ENCODE results near the gene TDO2.
"Not testable (repeated sequence)": the region's sequence is repeated elsewhere in the genome, so short reads cannot be mapped to it uniquely, and the experiment has no call there.

The TDO2 gene

DNA sequence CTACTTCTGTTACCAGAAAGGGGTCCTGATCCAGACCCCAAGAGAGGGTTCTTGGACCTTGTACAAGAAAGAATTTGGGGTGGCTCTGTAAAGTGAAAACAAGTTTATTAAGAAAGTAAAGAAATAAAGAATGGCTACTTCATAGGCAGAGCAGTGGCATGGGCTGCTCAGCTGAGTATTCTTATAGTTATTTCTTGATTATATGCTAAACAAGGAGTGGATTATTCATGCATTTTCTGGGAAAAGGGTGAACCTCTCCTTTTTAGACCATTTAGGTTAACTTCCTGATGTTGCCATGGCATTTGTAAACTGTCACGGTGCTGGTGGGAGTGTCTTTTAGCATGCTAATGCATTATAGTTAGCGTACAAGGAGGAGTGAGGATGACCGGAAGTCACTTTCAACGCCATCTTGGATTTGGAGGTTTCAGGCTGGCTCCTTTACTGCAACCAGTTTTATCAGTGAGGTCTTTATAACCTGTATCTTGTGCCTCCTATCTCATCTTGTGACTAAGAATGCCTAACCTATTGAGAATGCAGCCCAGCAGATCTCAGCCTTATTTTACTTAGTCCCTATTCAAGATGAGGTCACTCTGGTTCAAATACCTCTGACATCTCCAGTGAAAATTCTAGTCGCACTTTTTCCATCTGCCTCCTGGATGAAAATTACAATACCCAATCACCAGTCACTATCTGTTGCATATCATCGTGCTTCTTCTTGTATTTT lies 15.5 kb upstream of the TDO2 start:
- H3K4me1 ChIP-seq, result no peaks in the 10 kb centered on the region
- no peak overlapping the region for H3K4me3 ChIP-seq (ENCODE audit: low read depth, low read length)
- no peaks in the 10 kb centered on the region for H3K27me3 ChIP-seq
- no peak for TF ChIP-seq CTCF (IDR thresholded peaks at IDR 0.05; ENCODE audit: low read depth, low read length)
- no peak for DNase-seq
- H3K9me3 ChIP-seq, result no peaks in the 10 kb centered on the region
- no peaks in the 10 kb centered on the region for H3K36me3 ChIP-seq

DNA sequence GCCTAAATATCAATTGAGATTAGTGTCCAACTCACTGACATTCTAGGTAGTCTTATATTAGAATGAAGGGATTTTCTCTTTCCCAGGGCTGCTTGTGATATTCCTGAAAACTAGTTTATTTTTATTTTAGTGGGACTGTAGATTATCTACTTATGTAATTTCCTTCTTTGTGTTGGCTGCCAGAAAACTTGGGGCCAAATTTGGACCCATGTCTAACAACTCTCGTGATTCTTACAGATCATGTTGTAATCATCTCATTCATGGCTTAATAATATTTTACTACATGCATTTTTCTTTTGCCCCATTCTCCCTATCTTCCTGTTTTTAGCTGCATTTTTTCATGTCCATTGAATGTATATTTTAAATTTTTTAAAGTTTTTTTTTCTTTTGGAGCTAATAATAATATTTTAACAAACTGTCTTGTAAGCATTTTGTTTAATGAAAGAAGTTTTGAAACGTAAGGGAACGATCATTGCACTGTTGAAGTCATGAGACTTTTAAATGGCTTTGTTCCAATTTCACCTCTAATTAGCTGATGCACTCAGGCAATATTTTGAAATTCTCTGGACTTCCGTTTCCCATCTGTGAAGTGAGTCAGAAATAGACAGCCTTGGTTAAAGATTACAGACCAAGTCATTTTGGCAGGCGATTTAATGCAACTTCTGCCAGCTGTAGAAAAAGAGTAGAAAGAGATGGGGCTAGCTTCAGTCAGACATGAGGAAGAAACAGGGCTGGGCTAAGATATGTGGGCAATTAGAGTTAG lies 14.3 kb upstream of the TDO2 start:
- H3K36me3 ChIP-seq, result no peaks in the 10 kb centered on the region
- no peak for TF ChIP-seq CTCF (IDR thresholded peaks at IDR 0.05; ENCODE audit: low read depth, low read length)
- no peak overlapping the region for H3K4me3 ChIP-seq (ENCODE audit: low read depth, low read length)
- DNase-seq, result no peak
- H3K27me3 ChIP-seq, result no peaks in the 10 kb centered on the region
- H3K4me1 ChIP-seq, result no peaks in the 10 kb centered on the region
- no peaks in the 10 kb centered on the region for H3K9me3 ChIP-seq

- Histone ChIP-seq H3K4me3 (ENCODE audit: low read depth, low read length) (no peak overlapping the region), H3K27me3 (no peaks in the 10 kb centered on the region), H3K36me3 (no peaks in the 10 kb centered on the region), H3K4me1 (no peaks in the 10 kb centered on the region), H3K9me3 (no peaks in the 10 kb centered on the region)
- TF ChIP-seq CTCF (IDR thresholded peaks at IDR 0.05; ENCODE audit: low read depth, low read length), result no peak
- no peak for DNase-seq
Measured at GRCh38 chr4:155889946-155890345, 13.6 kb upstream of the TDO2 start.

- Histone ChIP-seq H3K4me3 (ENCODE audit: low read depth, low read length) (no peak overlapping the region), H3K27me3 (no peaks in the 10 kb centered on the region), H3K36me3 (no peaks in the 10 kb centered on the region), H3K4me1 (no peaks in the 10 kb centered on the region), H3K9me3 (no peaks in the 10 kb centered on the region)
- no peak for DNase-seq
- TF ChIP-seq CTCF (IDR thresholded peaks at IDR 0.05; ENCODE audit: low read depth, low read length), result no peak
Measured at GRCh38 chr4:155891058-155891457, 12.4 kb upstream of the TDO2 start.

GRCh38 chr4:155898371-155898770 lies 5.1 kb upstream of the TDO2 start:
- DNase-seq; H3K4me3 ChIP-seq (ENCODE audit: low read depth, low read length); H3K27me3 ChIP-seq; H3K36me3 ChIP-seq; H3K4me1 ChIP-seq; H3K9me3 ChIP-seq: not testable (repeated sequence)

GRCh38 chr4:155899891-155900290 lies 3.6 kb upstream of the TDO2 start:
- H3K9me3 ChIP-seq, result no peaks in the 10 kb centered on the region
- DNase-seq, result no peak
- H3K27me3 ChIP-seq, result no peaks in the 10 kb centered on the region
- TF ChIP-seq CTCF (IDR thresholded peaks at IDR 0.05; ENCODE audit: low read depth, low read length), result no peak
- H3K4me1 ChIP-seq, result no peaks in the 10 kb centered on the region
- no peaks in the 10 kb centered on the region for H3K36me3 ChIP-seq
- no peak overlapping the region for H3K4me3 ChIP-seq (ENCODE audit: low read depth, low read length)
